Mesangial cell (primary cell): Measurements from ENCODE around the gene SMARCA1. TPM values are rescaled to one million over a fixed set of nuclear protein-coding genes. Genes with fewer than 3 reads are reported as not detected.

Experiments
- total RNA-seq: library from RNA; depleted of rRNA; stranded (reverse); fragments of >200 nt; gene quantifications from 2 replicates; pipeline ENCODE4 v1.2.3, GENCODE V29; 2015

SMARCA1 gene, protein sequence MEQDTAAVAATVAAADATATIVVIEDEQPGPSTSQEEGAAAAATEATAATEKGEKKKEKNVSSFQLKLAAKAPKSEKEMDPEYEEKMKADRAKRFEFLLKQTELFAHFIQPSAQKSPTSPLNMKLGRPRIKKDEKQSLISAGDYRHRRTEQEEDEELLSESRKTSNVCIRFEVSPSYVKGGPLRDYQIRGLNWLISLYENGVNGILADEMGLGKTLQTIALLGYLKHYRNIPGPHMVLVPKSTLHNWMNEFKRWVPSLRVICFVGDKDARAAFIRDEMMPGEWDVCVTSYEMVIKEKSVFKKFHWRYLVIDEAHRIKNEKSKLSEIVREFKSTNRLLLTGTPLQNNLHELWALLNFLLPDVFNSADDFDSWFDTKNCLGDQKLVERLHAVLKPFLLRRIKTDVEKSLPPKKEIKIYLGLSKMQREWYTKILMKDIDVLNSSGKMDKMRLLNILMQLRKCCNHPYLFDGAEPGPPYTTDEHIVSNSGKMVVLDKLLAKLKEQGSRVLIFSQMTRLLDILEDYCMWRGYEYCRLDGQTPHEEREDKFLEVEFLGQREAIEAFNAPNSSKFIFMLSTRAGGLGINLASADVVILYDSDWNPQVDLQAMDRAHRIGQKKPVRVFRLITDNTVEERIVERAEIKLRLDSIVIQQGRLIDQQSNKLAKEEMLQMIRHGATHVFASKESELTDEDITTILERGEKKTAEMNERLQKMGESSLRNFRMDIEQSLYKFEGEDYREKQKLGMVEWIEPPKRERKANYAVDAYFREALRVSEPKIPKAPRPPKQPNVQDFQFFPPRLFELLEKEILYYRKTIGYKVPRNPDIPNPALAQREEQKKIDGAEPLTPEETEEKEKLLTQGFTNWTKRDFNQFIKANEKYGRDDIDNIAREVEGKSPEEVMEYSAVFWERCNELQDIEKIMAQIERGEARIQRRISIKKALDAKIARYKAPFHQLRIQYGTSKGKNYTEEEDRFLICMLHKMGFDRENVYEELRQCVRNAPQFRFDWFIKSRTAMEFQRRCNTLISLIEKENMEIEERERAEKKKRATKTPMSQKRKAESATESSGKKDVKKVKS
- total RNA-seq: 20.2 and 27.1 TPM in 2 replicates

DNA sequence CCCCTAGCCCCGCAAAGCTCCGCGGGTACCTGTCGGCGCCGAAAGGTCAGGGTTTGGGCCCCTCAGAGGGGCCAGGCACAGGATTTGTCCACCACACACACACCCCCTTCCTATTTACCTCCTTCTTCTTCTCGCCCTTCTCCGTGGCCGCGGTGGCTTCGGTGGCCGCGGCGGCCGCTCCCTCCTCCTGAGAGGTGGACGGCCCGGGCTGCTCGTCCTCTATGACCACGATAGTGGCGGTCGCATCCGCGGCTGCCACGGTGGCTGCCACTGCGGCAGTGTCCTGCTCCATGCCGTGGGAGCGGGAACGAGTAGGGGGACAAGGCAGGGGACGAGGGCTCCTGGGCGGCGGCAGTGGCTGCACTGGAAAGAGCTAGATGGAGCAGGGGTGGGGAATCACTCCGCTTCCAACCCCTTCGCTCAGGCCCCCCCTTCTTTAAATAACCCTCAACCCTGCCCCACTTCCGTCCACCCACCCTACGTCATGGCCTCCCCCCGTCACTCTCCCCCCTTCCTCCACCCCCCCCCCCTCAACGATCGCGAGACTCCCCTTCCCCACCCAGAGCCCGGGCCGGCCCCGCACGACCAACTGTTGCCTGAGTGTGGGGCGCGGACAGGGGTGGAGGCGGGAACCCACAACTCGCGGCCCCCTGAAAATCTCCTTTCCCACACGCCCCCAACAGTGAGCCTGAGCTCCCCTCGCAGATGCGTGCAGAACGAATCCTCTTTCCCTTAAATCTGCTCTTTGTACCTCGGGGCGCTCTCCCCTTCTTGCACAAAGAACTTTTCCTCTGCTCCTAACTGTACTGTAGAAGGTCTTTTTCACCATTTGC is at the start of gene SMARCA1:
TSS of gene SMARCA1 (minus strand) at position 412 of the 833 bp plus-strand sequence. CDS start at position 292, 120 bp downstream.

DNA sequence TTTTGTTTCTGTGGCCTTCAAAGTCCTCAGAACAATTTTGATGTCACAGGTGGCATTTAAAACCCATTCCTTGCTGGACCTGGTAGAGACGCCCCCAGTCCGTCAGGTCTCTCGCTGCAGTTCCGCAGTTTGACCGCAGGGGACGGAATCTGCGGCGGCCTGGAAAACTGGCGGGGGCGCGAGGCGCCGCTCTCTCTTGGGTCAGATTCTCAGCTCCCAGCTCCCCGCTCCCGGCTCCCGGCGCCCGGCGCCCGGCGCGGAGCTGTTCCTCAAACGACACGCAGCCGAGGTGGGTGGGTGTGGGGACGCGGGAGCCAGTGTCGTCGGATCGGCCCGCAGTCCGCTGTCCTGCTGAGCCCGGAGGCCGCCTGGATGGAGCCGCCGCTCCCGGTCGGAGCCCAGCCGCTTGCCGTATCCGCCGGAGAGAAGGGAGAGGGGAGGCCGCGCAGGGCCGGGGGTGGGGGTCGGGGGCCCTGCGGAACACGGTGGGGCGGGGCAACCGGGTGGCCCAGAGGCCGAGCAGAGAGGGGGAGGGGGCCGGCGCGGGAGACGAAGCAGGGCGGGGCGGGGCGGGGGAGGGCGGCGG is 16.9 kb upstream of the SMARCA1 start, which contains the start of gene OCRL:
TSS of gene OCRL (plus strand) at position 192 of the 586 bp plus-strand sequence. CDS start at position 373, 181 bp downstream.

Other genes with a start within 250 kb of the SMARCA1 start
- gene OCRL, start 16.8 kb upstream of the SMARCA1 start, total RNA-seq: 12.7 and 15.8 TPM in 2 replicates
- gene APLN, start 131.5 kb upstream of the SMARCA1 start, total RNA-seq: 0.33 TPM in 1 of 2 replicates, not detected in the other
- not detected in 2 replicates for gene XPNPEP2, start 215.5 kb upstream of the SMARCA1 start, total RNA-seq